OCI-LY3 (cell line): ENCODE results near the gene CTAG1A.
"Not testable (repeated sequence)": the region's sequence is repeated elsewhere in the genome, so short reads cannot be mapped to it uniquely, and the experiment has no call there.

Source experiments
- CTCF ChIP-seq: fragments of 200-600, 300-600 bp; sonication (generic); IDR thresholded peaks from 2 replicates; pipeline ENCODE4 v1.5.1; 2014; ENCODE audit warnings: antibody characterized with exemption, low read length, low read depth
- EZH2phosphoT487 ChIP-seq: fragments of 200-600 bp; shearing (Covaris generic); IDR thresholded peaks from 2 replicates; pipeline ENCODE4 v1.6.1; 2018; ENCODE audit warnings: antibody characterized with exemption, mixed run types, low read depth

GRCh38 chrX:154582994-154583393 lies 1.9 kb upstream of the CTAG1A start:
- not testable (repeated sequence) for TF ChIP-seq CTCF, EZH2phosphoT487
